HPDE6-E6E7 (cell line): ENCODE data around the gene SLC16A3.
"Not testable (repeated sequence)": the region's sequence is repeated elsewhere in the genome, so short reads cannot be mapped to it uniquely, and the experiment has no call there.

Experiments
- DNase-seq: peaks from one replicate; pipeline ENCODE4 v3.0.0; 2011; ENCODE audit warnings: missing footprints; ENCODE audit errors: extremely low spot score

SLC16A3 gene

DNA sequence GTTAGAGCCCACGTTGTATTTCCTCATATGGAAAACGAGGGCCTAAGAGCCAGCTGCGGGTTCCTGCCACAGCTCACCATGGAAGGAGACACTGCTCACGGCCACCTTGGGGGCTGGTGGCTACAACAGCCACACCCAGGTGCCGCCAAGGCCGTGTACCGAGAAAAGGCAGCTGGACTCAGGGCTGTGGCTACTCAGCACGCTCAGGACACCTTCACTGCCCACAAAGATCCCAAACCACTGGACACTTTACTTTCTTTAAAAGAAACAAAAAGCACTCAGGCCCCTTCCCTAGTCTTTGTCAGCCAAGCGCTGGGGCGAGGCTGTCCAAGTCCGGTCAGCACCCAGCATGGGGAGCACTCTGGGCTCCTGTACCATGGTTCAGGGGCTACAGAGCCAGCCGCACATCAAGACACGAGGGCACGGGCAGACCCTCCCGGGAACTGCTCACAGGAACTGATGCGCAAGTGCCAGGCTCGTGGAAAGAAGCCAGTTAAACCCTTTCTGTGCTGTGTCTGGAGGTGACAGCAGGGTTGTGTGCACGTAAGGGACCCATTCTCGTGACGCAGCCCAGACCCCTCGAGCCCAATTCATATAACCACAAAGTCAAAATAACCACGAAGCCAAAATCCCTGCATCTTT is 18.5 kb downstream of the SLC16A3 start:
- no peak for DNase-seq

DNA sequence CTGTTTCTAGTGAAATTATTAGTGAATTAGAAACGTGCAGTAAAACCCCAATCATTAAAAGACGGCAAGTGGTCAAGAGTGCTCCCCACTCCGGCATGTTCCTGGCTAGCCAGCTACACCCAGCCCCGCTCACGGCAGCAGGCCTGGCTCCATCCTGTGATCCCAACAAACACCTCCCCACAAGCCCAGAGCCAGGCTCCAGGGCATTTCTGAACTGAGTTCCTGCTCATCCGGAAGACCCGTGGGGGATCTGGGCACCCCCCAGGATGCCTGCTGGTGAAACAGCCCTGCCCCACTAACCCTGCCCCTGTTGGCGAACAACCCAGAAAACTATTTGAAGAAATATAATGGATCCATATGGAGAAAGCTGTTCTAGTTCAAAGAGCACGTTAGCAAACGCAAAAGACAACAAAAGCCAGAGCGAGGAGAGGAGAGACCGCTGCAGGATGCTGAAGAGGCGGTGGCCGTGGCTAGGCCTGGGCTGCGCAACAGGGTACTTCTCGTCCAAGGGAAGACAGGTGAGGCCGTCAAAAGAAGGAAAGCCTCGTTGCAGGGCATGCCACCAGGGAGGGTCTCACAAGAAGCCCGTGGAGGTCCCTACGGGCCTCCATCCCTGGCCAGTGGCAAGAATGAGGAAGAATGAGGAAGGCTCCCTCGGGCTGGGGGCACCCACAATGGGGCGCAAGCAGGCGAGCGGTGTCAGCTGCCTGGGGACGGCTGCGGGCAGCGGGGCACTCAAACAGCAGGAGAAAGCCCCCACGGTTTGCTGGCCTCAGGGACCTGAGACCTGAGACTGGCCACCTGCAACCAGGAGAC is 19.2 kb downstream of the SLC16A3 start:
- DNase-seq: no peak

DNA sequence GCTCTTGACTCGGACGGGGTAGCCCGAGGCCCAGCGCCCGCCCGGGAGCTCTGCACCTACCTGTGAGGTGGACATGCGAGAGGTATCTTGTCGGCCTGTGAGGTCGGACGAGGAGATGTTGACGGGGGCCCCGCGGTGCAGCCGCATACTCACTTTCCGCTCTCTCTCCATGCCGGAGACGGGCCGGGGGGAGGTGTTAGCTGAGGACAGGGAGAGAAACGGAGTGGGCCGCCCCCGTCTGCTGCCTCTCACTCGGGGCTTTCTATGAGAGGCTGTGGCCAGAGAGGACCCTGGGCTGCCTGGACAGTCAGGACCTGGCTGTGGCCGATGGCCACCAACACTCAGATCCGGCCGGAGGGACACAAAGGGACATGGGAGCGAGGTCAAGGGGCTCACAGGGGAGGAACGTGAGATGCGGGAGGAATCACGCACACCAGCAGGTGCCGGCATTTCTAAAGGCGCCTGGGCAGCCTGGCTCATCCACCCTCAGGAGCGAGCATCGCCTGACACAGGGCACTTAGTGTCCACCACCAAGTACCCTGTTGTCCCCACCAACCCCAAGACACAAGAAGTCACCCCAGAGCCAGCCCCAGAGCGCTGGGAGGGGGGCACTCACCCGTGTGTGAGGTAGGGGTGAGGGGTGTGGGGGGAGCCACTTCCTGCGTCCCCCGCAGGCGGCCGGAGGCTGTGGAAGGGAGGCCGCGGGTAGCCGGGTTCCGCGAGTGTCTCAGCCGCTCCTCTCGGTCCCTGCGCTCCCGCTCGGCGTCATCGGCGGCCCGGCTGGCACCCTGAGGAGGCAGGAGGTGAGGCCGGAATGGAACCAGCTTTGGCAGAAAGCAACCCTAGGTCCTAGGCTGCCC is 20.2 kb downstream of the SLC16A3 start:
- no peak for DNase-seq

DNA sequence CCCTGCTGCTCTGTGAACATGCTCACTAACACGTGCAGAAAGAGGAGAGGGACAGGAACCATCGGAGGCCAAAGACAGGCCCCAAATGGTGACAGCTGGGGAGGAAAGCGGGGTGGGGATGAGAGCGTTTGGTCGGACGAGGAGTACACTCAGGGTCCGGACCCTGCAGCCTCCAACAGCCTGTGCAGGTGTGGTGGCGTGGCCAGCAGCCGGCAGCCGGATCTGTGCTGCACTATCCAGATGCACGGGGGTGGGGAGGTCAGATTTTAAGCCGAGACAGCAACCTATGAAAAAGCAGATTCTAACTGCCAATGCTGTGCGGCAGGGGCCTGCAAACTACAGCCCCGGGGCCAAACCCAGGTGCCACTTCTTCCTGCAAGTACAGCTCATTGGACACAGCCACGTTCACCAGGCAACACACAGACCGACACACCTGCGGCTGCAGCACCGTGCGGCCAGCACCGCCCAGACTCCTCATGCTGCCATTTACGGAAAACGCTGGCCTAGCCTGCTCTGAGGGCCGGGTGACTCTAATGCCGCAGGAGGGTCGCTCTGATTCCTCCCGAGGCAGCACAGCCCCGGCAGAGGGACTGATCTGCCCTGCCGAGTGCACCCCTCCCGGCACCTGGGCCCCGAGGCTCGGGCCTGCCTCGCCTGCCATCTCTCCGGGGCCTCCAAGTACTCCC is 21.2 kb downstream of the SLC16A3 start:
- DNase-seq: no peak

DNA sequence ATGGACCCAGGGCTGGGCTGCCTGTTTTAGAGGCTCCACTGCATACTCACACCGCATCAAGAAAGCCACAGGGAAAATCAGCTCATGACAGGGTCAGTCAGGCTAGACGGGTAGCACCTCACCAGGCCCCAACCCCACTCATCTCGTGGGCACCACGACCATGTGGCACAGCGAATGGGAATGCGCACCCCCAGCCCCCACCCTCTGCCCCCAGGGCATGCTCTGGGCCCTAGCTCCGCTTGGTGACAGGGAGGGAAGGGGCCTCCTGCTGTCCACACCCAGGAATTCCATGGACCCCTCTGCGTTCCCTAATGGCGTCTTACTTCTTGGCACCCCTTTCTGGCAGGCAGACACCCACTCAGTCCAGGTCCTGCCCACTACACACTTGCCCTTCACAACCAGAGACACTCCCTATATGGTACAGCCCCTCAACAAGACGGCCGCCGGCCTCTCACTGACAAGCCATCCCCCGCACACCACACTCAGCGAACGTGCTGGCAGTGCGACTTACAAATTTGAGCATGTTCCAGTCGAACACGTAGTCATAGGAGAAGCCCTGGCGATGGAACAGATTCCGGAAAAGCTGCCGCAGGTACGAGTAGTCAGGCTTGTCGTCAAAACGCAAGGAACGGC is 22.1 kb downstream of the SLC16A3 start:
- no peak for DNase-seq

DNA sequence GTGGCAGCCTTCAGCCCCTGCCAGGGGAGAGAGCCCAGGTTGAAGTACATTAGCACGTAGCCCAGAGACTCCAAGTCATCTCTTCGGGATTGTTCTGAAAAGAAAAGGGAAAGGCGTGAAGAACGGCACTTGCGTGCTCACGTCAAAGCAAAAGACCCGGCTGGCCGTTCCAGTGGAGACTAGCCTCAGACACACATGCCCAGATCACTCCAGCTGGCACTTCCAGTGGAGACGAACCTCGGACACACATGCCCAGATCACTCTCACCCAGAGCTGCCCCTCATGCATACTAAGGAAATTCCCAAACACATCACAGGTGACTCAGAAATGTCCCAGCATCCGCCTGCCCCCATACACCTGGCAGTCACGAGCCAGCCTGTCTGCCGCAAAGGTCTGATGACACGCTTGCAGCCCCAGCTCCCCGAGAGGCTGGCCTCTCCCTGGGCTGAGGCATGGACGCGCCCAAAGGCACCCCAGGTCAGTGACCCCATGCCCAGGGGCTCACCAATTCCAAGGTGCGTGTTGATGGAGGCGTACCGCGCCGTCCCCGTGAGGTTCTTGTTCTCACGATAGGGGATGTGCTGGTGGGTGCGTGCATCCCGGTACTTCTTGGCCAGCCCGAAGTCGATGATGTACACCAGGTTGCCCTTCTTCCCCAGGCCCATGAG is 23.8 kb downstream of the SLC16A3 start:
- no peak for DNase-seq

DNA sequence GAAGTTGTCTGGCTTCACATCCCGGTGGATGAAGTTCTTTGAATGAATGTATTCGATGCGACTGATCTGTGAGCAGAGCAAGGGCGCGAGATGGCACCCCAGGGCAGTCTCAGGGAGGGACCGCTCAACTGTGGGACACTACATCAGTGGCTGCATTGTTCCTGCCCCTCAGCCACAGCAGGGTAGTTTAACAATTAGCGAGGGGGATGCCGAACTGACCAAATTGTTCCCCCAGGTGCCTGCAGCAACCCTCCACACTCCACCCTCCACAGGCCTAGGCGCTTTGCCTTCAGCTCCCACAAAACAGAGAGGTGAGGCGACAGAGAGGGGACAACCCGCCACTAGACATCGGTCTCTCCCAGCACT is 24.3 kb downstream of the SLC16A3 start:
- no peak for DNase-seq

DNA sequence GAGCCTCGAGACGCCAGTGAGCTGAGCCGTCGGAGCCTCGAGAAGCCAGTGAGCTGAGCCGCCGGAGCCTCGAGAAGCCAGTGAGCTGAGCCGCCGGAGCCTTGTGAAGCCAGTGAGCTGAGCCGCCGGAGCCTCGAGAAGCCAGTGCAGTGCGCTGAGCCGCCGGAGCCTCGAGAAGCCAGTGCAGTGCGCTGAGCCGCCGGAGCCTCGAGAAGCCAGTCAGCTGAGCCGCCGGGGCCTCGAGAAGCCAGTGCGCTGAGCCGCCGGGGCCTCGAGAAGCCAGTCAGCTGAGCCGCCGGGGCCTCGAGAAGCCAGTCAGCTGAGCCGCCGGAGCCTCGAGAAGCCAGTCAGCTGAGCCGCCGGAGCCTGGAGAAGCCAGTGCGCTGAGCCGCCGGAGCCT is 25.3 kb downstream of the SLC16A3 start:
- DNase-seq: not testable (repeated sequence)

DNA sequence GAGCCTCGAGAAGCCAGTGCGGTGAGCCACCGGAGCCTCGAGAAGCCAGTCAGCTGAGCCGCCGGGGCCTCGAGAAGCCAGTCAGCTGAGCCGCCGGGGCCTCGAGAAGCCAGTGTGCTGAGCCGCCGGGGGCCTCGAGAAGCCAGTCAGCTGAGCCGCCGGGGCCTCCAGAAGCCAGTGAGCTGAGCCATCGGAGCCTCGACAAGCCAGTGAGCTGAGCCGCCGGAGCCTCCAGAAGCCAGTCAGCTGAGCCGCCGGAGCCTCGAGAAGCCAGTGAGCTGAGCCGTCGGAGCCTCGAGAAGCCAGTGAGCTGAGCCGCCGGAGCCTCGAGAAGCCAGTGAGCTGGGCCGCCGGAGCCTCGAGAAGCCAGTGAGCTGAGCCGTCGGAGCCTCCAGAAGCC is 25.9 kb downstream of the SLC16A3 start:
- not testable (repeated sequence) for DNase-seq

DNA sequence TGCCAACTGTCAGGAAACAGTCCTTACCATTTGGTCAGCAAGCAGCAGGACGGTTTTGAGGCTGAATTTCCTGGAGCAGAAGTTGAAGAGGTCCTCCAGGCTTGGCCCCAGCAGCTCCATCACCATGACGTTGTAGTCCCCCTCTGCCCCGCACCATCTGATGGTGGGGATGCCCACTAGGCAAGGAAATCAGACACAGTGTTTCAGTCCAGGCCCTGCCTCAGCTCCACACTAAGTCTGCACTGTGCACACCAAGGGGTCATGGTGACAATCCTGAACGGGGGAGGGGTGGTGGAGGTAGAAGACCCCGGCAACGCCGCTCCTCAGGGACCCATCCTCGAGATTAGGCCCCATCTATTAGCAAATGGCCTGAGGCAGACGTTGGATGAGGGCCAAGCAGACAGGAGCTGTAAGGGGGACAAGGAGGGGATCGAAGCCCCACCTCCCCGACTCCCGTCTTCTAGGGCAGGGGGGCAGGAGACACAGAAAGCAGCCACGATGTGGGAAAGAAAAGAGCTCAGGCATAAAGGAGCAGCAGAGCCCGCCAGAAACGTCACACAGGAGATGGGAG is 26.6 kb downstream of the SLC16A3 start:
- no peak for DNase-seq

DNA sequence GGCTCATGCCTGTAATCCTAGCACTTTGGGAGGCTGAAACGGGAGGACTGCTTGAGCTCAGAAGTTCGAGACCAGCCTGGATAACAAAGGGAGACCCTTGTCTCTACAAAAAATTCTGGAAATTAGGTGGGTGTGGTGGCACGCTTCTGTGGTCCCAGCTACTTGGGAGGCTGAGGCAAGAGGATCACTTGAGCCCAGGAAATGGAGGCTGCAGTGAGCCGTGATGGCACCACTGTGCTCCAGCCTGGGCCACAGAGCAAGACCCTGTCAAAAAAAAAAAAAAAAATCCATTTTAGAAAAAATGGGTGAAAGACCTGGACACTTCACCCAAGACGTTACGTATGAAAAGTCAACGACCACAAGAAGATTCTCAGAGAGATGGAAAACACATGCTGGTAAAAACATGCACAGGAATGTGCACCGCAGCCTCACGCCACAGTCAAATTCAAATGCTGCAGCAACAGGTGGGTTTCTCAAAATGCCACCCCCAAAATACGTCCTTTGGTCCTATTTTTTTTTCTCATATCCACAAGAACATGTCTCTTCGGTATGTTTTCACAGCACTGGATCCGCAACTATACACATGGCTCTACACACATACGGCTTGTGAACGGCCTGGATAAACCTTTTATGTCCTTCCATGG is 27.5 kb downstream of the SLC16A3 start:
- no peak for DNase-seq

DNA sequence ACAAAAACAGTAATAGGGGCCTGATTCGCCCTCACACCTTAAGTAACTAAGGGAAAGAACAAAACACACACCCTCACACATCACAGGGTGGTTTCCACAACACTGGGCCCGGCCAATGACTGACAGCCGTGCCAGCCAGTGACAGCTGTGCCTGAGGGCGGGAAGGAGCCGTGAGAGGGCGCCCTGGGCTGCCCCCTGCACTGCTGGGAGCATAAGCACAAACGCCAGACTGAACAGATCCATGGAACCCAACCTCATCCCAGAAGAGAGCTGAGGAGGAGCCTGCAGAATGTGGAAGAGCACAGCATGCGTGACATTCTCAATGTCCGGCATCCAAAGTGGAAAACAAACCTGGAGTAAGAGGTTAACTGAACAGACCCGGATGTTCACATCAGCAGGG is 28.6 kb downstream of the SLC16A3 start:
- no peak for DNase-seq

DNA sequence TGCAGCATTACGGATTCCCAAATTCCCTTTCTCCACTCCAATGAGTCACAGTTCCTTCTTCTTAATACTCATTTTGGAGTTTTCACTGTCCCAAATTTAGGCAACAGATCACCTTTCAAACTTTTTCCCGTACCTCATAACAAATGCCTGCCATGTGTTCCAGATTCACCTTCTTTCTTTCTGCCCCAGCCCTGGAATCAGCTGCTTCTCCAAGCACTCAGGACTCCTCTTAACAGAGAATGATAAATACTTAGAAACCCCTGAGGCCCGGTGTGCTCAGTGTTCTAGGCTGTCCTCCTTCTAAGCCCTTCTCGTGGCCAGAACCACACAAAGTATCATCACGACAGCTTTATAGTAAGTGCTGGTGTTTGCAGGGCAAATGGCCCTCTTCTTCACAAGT is 29.7 kb downstream of the SLC16A3 start:
- DNase-seq: no peak

DNA sequence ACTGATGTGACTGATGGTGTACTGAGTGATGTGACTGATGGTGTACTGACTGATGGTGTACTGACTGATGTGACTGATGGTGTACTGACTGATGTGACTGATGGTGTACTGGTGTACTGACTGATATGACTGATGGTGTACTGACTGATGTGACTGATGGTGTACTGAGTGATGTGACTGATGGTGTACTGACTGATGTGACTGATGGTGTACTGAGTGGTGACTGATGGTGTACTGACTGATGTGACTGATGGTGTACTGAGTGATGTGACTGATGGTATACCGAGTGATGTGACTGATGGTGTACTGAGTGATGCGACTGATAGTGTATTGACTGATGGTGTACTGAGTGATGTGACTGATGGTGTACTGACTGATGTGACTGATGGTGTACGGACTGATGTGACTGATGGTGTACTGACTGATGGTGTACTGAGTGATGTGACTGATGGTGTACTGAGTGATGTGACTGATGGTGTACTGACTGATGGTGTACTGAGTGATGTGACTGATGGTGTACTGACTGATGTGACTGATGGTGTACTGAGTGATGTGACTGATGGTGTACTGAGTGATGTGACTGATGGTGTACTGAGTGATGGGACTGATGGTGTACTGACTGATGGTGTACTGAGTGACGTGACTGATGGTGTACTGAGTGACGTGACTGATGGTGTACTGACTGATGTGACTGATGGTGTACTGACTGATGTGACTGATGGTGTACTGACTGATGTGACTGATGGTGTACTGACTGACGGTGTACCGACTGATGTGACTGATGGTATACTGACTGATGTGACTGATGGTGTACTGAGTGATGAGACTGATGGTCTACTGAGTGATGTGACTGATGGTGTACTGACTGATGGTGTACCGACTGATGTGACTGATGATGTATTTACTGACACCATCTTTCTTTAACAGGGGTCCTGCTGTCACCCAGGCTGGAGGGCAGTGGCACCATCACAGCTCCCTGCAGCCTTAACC is 31.4 kb downstream of the SLC16A3 start:
- DNase-seq: not testable (repeated sequence)

DNA sequence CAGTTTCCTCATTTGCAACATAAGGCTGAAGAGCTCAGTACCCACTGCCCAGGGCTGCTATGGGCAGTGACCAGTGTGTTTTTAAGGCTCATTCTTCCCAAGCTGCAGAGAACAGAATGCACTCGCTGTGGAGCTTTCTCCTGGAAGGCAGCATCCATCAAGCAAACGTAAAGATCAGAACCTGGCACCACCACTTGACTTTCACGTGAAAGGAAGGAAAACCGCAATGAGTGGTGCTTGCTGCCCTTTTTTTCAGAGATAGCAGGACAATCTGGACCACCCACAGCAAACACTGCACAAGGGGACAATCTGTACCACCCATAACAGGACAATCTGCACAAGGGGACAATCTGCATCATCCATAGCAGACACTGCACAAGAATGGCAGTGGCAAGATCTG is 33.5 kb downstream of the SLC16A3 start:
- DNase-seq: no peak

DNA sequence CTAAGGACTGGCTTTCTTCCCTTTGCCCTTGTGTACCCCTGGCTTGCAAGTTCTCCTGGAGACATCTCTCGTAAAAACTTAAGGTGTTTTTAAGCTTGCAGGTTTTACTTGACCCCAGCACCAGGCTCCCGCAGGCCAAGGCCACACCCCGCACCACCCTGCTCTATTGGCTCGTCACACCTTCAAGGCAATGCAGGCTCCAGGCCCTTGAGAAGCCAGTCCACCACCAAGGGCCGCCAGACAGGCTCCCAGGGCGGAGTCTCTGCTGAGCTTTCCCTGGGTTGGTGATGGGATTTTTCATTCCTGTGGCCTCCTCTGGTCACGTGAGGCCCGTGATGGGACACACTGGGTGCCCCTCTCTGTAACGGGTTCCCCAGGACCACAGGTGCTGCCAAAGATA is 34.8 kb downstream of the SLC16A3 start:
- no peak for DNase-seq

DNA sequence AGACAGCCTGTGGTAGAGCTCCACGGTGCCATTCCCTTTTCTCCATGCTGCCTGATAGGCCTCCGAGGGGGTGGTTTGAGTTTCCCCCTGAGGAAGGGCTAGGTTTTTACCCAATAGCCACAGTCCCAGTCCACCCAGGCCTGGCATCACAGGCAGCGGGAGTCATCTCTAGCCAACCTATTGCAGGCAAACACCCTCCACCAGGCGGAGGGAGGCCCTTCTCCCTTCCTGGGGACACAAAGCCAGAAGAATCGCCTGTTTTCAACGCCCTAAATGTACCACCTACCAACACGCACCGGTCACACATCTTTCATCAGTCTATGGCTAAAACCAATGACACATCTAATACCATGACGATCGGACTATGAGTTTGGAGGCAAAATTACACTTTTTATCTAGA is 37.3 kb downstream of the SLC16A3 start:
- DNase-seq: no peak

DNA sequence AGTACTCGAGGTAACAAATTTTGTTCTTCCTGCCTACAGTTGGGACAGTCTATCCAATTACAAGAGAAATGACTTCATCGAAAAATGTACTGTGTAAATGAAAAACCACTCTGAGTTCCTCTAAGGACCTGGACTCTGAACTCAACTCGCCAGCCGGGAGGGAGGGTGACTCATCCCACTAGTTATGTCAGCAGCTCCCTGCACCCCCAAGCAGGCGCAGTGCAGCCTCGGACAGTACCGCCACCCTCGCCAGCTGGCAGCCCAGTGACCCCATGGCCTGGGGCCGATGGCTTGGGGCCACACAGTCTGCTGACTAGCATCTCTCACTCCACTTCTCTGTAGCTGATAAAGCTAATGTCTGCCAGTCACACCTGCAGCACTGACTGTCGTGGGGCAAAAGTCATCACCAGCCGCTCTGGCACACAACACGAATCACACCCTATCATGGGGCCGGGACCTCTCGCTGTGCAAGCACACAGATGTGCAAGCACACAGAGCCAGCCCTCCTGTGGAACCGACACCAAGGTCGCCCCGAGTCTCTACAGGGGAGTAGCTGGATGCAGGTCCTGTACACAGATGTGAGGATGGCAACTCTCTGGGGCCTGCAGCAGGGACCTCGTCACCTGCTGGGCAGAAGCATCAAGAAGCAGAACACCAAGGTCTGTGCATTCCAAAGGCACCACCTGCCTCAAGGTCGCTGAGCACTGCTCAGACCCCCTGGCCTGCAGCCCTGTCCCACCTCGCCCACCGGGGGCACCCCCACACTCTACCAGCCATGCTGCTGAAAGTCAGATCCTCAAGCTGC is 38.9 kb downstream of the SLC16A3 start:
- DNase-seq: peak; percentile 92
